ENCODE results near the gene STRN.

STRN gene

GRCh38 chr2:36861896-36862295 lies 104.4 kb downstream of the STRN start:
- in situ Hi-C loops (cut with MboI; ENCODE audit: low pct_unique_long_range_greater_than_20kb, low sequenced_read_pairs, unreplicated experiment) = no loop called here
- TF ChIP-seq CTCF (IDR thresholded peaks at IDR 0.05; ENCODE audit: extremely low read depth, insufficient read depth, missing control alignments) = no peak

GRCh38 chr2:36859366-36859792 lies 107.0 kb downstream of the STRN start:
- no peak for TF ChIP-seq CTCF (IDR thresholded peaks at IDR 0.05; ENCODE audit: extremely low read depth, insufficient read depth, missing control alignments)
- in situ Hi-C loops (cut with MboI; ENCODE audit: low pct_unique_long_range_greater_than_20kb, low sequenced_read_pairs, unreplicated experiment) = no loop called here
- DNase-seq (ENCODE audit: low spot score) = no peak

More at GRCh38 chr2:36861896-36862295, 104.4 kb downstream of the STRN start:
- DNase-seq (ENCODE audit: low spot score) = no peak

- no peak for DNase-seq (ENCODE audit: low spot score)
- no peak for TF ChIP-seq CTCF (IDR thresholded peaks at IDR 0.05; ENCODE audit: extremely low read depth, insufficient read depth, missing control alignments)
- in situ Hi-C loops (cut with MboI; ENCODE audit: low pct_unique_long_range_greater_than_20kb, low sequenced_read_pairs, unreplicated experiment) = no loop called here
These were observed 107.6 kb downstream of the STRN start for GRCh38 chr2:36858551-36859365.

GRCh38 chr2:36857713-36858112 lies 108.6 kb downstream of the STRN start:
- in situ Hi-C loops (cut with MboI; ENCODE audit: low pct_unique_long_range_greater_than_20kb, low sequenced_read_pairs, unreplicated experiment) = no loop called here
- TF ChIP-seq CTCF (IDR thresholded peaks at IDR 0.05; ENCODE audit: extremely low read depth, insufficient read depth, missing control alignments) = no peak
- no peak for DNase-seq (ENCODE audit: low spot score)

- in situ Hi-C loops (cut with MboI; ENCODE audit: low pct_unique_long_range_greater_than_20kb, low sequenced_read_pairs, unreplicated experiment) = no loop called here
- no peak for DNase-seq (ENCODE audit: low spot score)
- TF ChIP-seq CTCF (IDR thresholded peaks at IDR 0.05; ENCODE audit: extremely low read depth, insufficient read depth, missing control alignments) = no peak
These were observed 110.9 kb downstream of the STRN start for GRCh38 chr2:36855429-36855828.

GRCh38 chr2:36854241-36854640 lies 112.1 kb downstream of the STRN start:
- TF ChIP-seq CTCF (IDR thresholded peaks at IDR 0.05; ENCODE audit: extremely low read depth, insufficient read depth, missing control alignments) = no peak
- DNase-seq (ENCODE audit: low spot score) = no peak
- in situ Hi-C loops (cut with MboI; ENCODE audit: low pct_unique_long_range_greater_than_20kb, low sequenced_read_pairs, unreplicated experiment) = no loop called here
